DMS153 treated with DMSO at 0.1 percent for 48 hours (cell line): ENCODE data around the gene TAL1.

Experiments used
- DNase-seq: peaks from one replicate; lab custom pipeline; 2025; ENCODE audit not compliant: unreplicated experiment; lab: John Stamatoyannopoulos, UW

TAL1 gene

GRCh38 chr1:47189844-47190508 lies 42.0 kb downstream of the TAL1 start, which contains the start of gene PDZK1IP1:
Gene PDZK1IP1 (minus strand): TSS chr1:47190036. CDS start chr1:47189932, 104 bp downstream.
- no peak for DNase-seq

- no peak for DNase-seq
Observed at GRCh38 chr1:47188791-47189785, 42.9 kb downstream of the TAL1 start.

- DNase-seq, result no peak
Observed at GRCh38 chr1:47187926-47188250, 44.1 kb downstream of the TAL1 start.

- no peak for DNase-seq
Observed at GRCh38 chr1:47187231-47187925, 44.6 kb downstream of the TAL1 start.

- DNase-seq, result no peak
Observed at GRCh38 chr1:47186267-47187185, 45.5 kb downstream of the TAL1 start.

GRCh38 chr1:47184822-47185677 lies 47.0 kb downstream of the TAL1 start:
- no peak for DNase-seq

GRCh38 chr1:47184090-47184821 lies 47.8 kb downstream of the TAL1 start:
- DNase-seq, result no peak

GRCh38 chr1:47183308-47184089 lies 48.5 kb downstream of the TAL1 start:
- no peak for DNase-seq

GRCh38 chr1:47182676-47183235 lies 49.3 kb downstream of the TAL1 start:
- DNase-seq, result no peak

- DNase-seq, result no peak
Observed at GRCh38 chr1:47181955-47182675, 49.9 kb downstream of the TAL1 start.

- DNase-seq, result no peak
Observed at GRCh38 chr1:47181095-47181954, 50.7 kb downstream of the TAL1 start.

- no peak for DNase-seq
Observed at GRCh38 chr1:47180603-47181094, 51.4 kb downstream of the TAL1 start.

- no peak for DNase-seq
Observed at GRCh38 chr1:47179988-47180563, 51.9 kb downstream of the TAL1 start.

GRCh38 chr1:47179017-47179987 lies 52.7 kb downstream of the TAL1 start:
- peak; percentile 95 for DNase-seq

- DNase-seq, result no peak
Observed at GRCh38 chr1:47178654-47179016, 53.4 kb downstream of the TAL1 start.
